Kidney (tissue), 14 donors: ENCODE results near the gene AGFG1. TPM values are rescaled to one million over a fixed set of nuclear protein-coding genes. Genes with fewer than 3 reads are reported as not detected.

Experiments used
- DNase-seq, 5 donors: peaks; one replicate each; pipeline ENCODE4 v3.0.0-alpha.2; 2013 to 2020
- FAIRE-seq: peaks from 2 replicates; lab custom pipeline; 2012; peaks lifted over from hg19 to GRCh38; lab: Jason Lieb, UNC
- H3K27ac ChIP-seq, 2 donors: one replicate each; pipeline ENCODE4 v1.7.0; 2013; ENCODE audit warnings: low read depth in 2 of 2, low read length in 2 of 2, inconsistent platforms in 1 of 2
- H3K27me3 ChIP-seq: one replicate; pipeline ENCODE4 v1.7.1; 2013; ENCODE audit warnings: low read length, inconsistent platforms; ENCODE audit not compliant: control insufficient read depth, insufficient read depth
- H3K36me3 ChIP-seq, 3 donors: one replicate each; pipeline versions ENCODE4 v1.7.0 to v1.7.1; 2013; ENCODE audit warnings: low read length in 3 of 3, control low read depth in 1 of 3, inconsistent platforms in 1 of 3; ENCODE audit not compliant: insufficient read depth in 3 of 3, control insufficient read depth in 2 of 3
- H3K4me1 ChIP-seq, 3 donors: one replicate each; pipeline versions ENCODE4 v1.7.0 to v1.7.1; 2013; ENCODE audit warnings: low read length in 3 of 3, inconsistent platforms in 1 of 3, low read depth in 1 of 3; ENCODE audit not compliant: control insufficient read depth in 2 of 3, insufficient read depth in 2 of 3
- H3K4me3 ChIP-seq, 3 donors: one replicate each; pipeline versions ENCODE4 v1.7.0 to v1.8.1; 2013; ENCODE audit warnings: low read length in 3 of 3, control low read depth in 1 of 3, inconsistent platforms in 1 of 3
- H3K9ac ChIP-seq, 3 donors: one replicate each; pipeline versions ENCODE4 v1.7.0 to v1.7.1; 2013; ENCODE audit warnings: low read length in 3 of 3, control low read depth in 1 of 3, inconsistent platforms in 1 of 3
- H3K9me3 ChIP-seq, 3 donors: one replicate each; pipeline versions ENCODE4 v1.7.0 to v1.7.1; 2013; ENCODE audit warnings: low read length in 3 of 3, control low read depth in 1 of 3, inconsistent platforms in 1 of 3; ENCODE audit not compliant: control insufficient read depth in 2 of 3, insufficient read depth in 1 of 3
- intact Hi-C: fragments of 100-400 bp; cut with DNase I; formaldehyde crosslinking; loops from one replicate; pipeline ENCODE4 v1.11.1; 2022
- polyA plus RNA-seq: library from polyadenylated mRNA; stranded (reverse); fragments of 350-450 nt; fragmentation: Illumina TruSeq; extraction: RNeasy Lipid Tissue Mini Kit (QIAGEN cat#74804); gene quantifications from one replicate; pipeline ENCODE4 v1.2.3, GENCODE V29; 2014; ENCODE audit warnings: low read depth, low replicate concordance; ENCODE audit not compliant: insufficient read depth
- total RNA-seq: library from RNA; stranded (reverse); fragmentation: NEBNext Ultra II Directional; extraction: Animal tissue kit (Norgen Biotek cat#: 25700); gene quantifications from one replicate; pipeline ENCODE4 v1.2.1, GENCODE V29; 2021
- TF ChIP-seq, protein P1 (sequence below): IDR thresholded peaks from 3 replicates; pipeline ENCODE4 v1.5.1; 2012; ENCODE audit warnings: mild to moderate bottlenecking, moderate library complexity, borderline replicate concordance; ENCODE audit not compliant: insufficient read depth; ENCODE audit errors: extremely low read depth
- donor health status: control.
- donor health status: control.
- donor health status: control.
- donor health status: control.
- donor health status: control.
- donor health status: DM: yes; HTN: yes; CAD: no.
- donor health status: Normal renal cell carcinoma (clear cell type).

AGFG1 gene
- total and polyA plus RNA-seq, 2 donors from 2014 or later: 36.6 to 98.9 TPM

GRCh38 chr2:227500301-227500630 is 28.3 kb downstream of the AGFG1 start:
- H3K27me3 ChIP-seq: no peaks in the 10 kb centered on the region
- no peak overlapping the region for H3K4me3 ChIP-seq
- FAIRE-seq: no peak
- no peak overlapping the region for H3K27ac ChIP-seq
- H3K9ac ChIP-seq: no peak overlapping the region
- DNase-seq: no peak
- H3K9me3 ChIP-seq: no peaks in the 10 kb centered on the region
- peaks cover 0 to 6% (median 3%) of the 10 kb centered on the region in 3 donors for H3K4me1 ChIP-seq
- TF ChIP-seq, protein P1, sequence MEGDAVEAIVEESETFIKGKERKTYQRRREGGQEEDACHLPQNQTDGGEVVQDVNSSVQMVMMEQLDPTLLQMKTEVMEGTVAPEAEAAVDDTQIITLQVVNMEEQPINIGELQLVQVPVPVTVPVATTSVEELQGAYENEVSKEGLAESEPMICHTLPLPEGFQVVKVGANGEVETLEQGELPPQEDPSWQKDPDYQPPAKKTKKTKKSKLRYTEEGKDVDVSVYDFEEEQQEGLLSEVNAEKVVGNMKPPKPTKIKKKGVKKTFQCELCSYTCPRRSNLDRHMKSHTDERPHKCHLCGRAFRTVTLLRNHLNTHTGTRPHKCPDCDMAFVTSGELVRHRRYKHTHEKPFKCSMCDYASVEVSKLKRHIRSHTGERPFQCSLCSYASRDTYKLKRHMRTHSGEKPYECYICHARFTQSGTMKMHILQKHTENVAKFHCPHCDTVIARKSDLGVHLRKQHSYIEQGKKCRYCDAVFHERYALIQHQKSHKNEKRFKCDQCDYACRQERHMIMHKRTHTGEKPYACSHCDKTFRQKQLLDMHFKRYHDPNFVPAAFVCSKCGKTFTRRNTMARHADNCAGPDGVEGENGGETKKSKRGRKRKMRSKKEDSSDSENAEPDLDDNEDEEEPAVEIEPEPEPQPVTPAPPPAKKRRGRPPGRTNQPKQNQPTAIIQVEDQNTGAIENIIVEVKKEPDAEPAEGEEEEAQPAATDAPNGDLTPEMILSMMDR: no peak
- no peaks in the 10 kb centered on the region for H3K36me3 ChIP-seq
- intact Hi-C loops: no loop called here

- H3K9ac ChIP-seq: no peak overlapping the region
- H3K4me1 ChIP-seq: peaks cover 0 to 21% (median 7%) of the 10 kb centered on the region in 3 donors
- TF ChIP-seq, protein P1: no peak
- no peak overlapping the region for H3K4me3 ChIP-seq
- FAIRE-seq (no peak), DNase-seq (no peak)
- H3K27me3 ChIP-seq: no peaks in the 10 kb centered on the region
- intact Hi-C loops: no loop called here
- no peak overlapping the region for H3K27ac ChIP-seq
- H3K36me3 ChIP-seq: no peaks in the 10 kb centered on the region
- H3K9me3 ChIP-seq: no peaks in the 10 kb centered on the region
Observed at GRCh38 chr2:227503433-227504406, 31.8 kb downstream of the AGFG1 start.

DNA sequence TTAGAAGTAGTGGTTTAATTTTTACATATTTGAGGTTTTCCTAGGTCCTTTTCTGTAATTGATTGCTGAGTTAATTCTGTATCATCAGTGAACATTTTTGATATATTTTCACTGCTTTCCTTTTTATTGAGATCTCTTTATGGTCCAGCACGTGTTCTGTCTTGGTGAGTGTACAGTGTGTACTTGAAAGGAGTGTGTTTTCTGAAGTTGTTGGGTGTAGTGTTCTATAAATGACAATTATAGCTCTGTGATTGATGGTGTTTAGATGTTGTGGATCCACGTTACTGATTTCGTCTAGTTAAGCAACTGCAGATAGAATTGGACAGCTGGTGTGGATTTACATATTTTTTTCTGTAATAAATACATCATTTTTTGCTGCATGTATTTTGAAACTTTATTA is 32.7 kb downstream of the AGFG1 start:
- Histone ChIP-seq H3K27me3 (no peaks in the 10 kb centered on the region), H3K27ac (no peak overlapping the region), H3K9me3 (no peaks in the 10 kb centered on the region), H3K9ac (no peak overlapping the region), H3K4me3 (no peak overlapping the region), H3K4me1 (peaks cover 0 to 21% (median 7%) of the 10 kb centered on the region in 3 donors), H3K36me3 (no peaks in the 10 kb centered on the region)
- TF ChIP-seq, protein P1: no peak
- intact Hi-C loops: no loop called here
- no peak for DNase-seq
- no peak for FAIRE-seq
